ENCODE results near the gene ZNF672.

- TF ChIP-seq EZH2 (IDR thresholded peaks at IDR 0.05), result no peak
- no peak for TF ChIP-seq POLR2AphosphoS5 (IDR thresholded peaks at IDR 0.05; ENCODE audit: borderline replicate concordance, low read depth, low read length)
- no peak for TF ChIP-seq FOXP2 (optimal IDR thresholded peaks at IDR 0.05; ENCODE audit: control extremely low read depth, extremely low read length, insufficient read depth)
These were observed 5.7 kb downstream of the ZNF672 start for GRCh38 chr1:248843687-248844086.

Data from SK-N-MC (cell line).